Activated T-helper 1 cell treated with anti-CD3 and anti-CD28 coated beads, Interleukin-2, amount 50 U/mL, for 16 hours (primary cell): Measurements from ENCODE around the gene UTP20.

Experiments used
- DNase-seq, 2 donors: peaks; one replicate each; pipeline ENCODE4 v3.0.0-alpha.2; 2020; ENCODE audit warnings: low read depth in 1 of 2, low spot score in 1 of 2

UTP20 gene

GRCh38 chr12:101430456-101430855, 150.6 kb downstream of the UTP20 start:
- no peak for DNase-seq

DNA sequence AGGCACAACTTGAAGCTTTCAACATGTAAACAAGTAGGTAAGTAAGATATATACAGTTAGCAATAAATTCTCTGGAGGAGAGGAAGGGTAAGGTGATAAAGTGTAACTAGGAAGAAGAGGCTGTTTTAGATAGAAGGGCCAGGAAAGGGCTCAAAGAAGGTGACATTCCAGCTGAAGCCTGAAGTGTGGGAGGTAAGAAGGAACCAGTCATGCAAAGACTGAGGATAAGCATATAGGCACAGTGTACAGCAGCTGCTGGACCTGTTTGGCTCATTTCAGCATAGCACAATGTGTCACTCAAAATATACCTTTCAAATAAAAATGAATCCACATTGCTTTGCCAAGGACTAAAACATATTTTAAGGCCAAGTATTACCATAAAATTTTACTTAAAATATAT, 156.2 kb downstream of the UTP20 start:
- DNase-seq: no peak
